ENCODE measurements around the gene UNC13D.

Gene UNC13D

DNA sequence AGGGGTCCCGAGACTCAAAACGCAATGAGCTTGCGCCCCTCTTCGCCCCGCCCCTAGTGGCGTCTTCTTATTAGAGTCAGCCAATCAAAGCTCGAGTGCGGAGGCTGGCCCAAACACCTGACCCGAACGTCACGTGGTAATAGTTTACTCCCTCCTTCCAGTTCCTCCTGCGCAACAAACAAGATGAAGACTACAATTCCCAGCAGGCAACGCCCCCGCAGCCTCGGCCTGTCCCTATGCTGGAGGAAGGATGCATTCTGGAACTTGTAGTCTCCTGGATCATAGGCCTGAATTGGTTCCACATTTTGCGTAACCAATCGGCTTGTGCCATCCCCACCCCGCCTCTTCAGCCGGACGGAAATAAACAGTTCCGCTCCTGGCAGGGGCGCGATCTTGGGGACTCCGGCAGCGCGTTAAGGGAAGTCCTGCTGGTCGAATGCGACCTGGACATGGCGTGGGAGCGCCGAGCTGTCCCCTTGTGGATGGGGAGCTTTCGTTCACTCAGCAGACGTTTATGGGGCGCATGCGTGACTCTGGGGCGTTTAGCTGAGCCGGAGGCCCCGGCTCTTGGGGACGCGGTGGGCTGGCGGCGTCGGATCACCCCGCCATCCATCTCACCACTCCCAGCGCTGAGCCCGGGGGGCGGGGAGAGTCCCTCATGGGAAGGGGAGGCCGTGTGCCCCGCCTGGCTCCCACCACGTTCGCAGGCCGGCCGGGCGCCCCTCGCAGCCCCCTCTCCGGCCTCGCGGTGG lies 11.3 kb upstream of the UNC13D start, which contains the start of gene WBP2 (continued):
- TF ChIP-seq ZNF488 (tag by site-specific recombination; IDR thresholded peaks at IDR 0.05): no peak
- no peak for TF ChIP-seq ZNF121 (tag by site-specific recombination; IDR thresholded peaks at IDR 0.05)
- TF ChIP-seq PRDM1 (tag by site-specific recombination; IDR thresholded peaks at IDR 0.05): no peak
- TF ChIP-seq ZNF664 (tag by site-specific recombination; IDR thresholded peaks at IDR 0.05): no peak
- no peak for TF ChIP-seq ZNF138 (tag by site-specific recombination; IDR thresholded peaks at IDR 0.05; ENCODE audit: borderline replicate concordance)
- no peak for TF ChIP-seq ZNF473 (tag by site-specific recombination; IDR thresholded peaks at IDR 0.05)
- TF ChIP-seq ZNF776 (tag by site-specific recombination; IDR thresholded peaks at IDR 0.05; ENCODE audit: borderline replicate concordance): no peak
- no peak for TF ChIP-seq ZNF654 (tag by site-specific recombination; IDR thresholded peaks at IDR 0.05; ENCODE audit: low read depth)
- TF ChIP-seq HOXA7 (CRISPR knock-in tag; IDR thresholded peaks at IDR 0.05; ENCODE audit: borderline replicate concordance): no peak
- TF ChIP-seq GLI4 (tag by site-specific recombination; IDR thresholded peaks at IDR 0.05): 0 out of 2 replicates have a peak, but pooled peaks have one; percentile 20
- TF ChIP-seq ZNF391 (tag by site-specific recombination; IDR thresholded peaks at IDR 0.05; ENCODE audit: borderline replicate concordance, low read depth): no peak
- TF ChIP-seq ZBTB21 (tag by site-specific recombination; IDR thresholded peaks at IDR 0.05): no peak
- TF ChIP-seq SP2 (tag by site-specific recombination; IDR thresholded peaks at IDR 0.05): peak; percentile 90
- TF ChIP-seq ZNF10 (tag by site-specific recombination; IDR thresholded peaks at IDR 0.05): no peak
- peak; percentile 85 for TF ChIP-seq ZIC2 (tag by site-specific recombination; IDR thresholded peaks at IDR 0.05)
- TF ChIP-seq GFI1B (tag by site-specific recombination; IDR thresholded peaks at IDR 0.05): no peak
- TF ChIP-seq KLF7 (tag by site-specific recombination; IDR thresholded peaks at IDR 0.05; ENCODE audit: borderline replicate concordance): 0 out of 2 replicates have a peak, but pooled peaks have one; percentile 20
- no peak for TF ChIP-seq ZNF518A (tag by site-specific recombination; conservative IDR thresholded peaks at IDR 0.05; ENCODE audit: low read depth)
- no peak for TF ChIP-seq ZNF114 (tag by site-specific recombination; IDR thresholded peaks at IDR 0.05)
- peak; percentile 76; the same call in 1 of the 2 replicates for TF ChIP-seq ZNF24 (tag by site-specific recombination; IDR thresholded peaks at IDR 0.05)
- no peak for TF ChIP-seq ZNF624 (tag by site-specific recombination; IDR thresholded peaks at IDR 0.05)
- no peak for TF ChIP-seq ZNF132 (tag by site-specific recombination; IDR thresholded peaks at IDR 0.05; ENCODE audit: borderline replicate concordance)
- TF ChIP-seq ZBTB10 (tag by site-specific recombination; IDR thresholded peaks at IDR 0.05): peak; percentile 96
- TF ChIP-seq MYNN (tag by site-specific recombination; IDR thresholded peaks at IDR 0.05; ENCODE audit: borderline replicate concordance): no peak
- 0 out of 2 replicates have a peak, but pooled peaks have one; percentile 31 for TF ChIP-seq ZSCAN5A (tag by site-specific recombination; IDR thresholded peaks at IDR 0.05)
- peak; percentile 42; the same call in 1 of the 2 replicates for TF ChIP-seq BCL11B (tag by site-specific recombination; IDR thresholded peaks at IDR 0.05; ENCODE audit: low read depth)
- TF ChIP-seq KLF8 (tag by site-specific recombination; IDR thresholded peaks at IDR 0.05): peak; percentile 66
- TF ChIP-seq ZNF280C (tag by site-specific recombination; IDR thresholded peaks at IDR 0.05): no peak

Data from HEK293 (cell line).